ENCODE results near the gene SMAD7.

GRCh38 chr18:48932822-48933510 lies 17.8 kb downstream of the SMAD7 start:
- TF ChIP-seq FOXM1 (IDR thresholded peaks at IDR 0.05; ENCODE audit: borderline replicate concordance) (no peak), SUZ12 (IDR thresholded peaks at IDR 0.05) (no peak), CTBP1 (IDR thresholded peaks at IDR 0.05; ENCODE audit: borderline replicate concordance) (no peak), L3MBTL2 (conservative IDR thresholded peaks at IDR 0.05) (no peak), ARNT (IDR thresholded peaks at IDR 0.05) (no peak), ZNF384 (IDR thresholded peaks at IDR 0.05) (no peak), TARDBP (IDR thresholded peaks at IDR 0.05) (no peak), FOXA1 (IDR thresholded peaks at IDR 0.05) (no peak), SP1 (IDR thresholded peaks at IDR 0.05) (no peak), LEF1 (IDR thresholded peaks at IDR 0.05; ENCODE audit: borderline replicate concordance) (no peak), FOXK2 (IDR thresholded peaks at IDR 0.05) (no peak), HDGF (IDR thresholded peaks at IDR 0.05; ENCODE audit: borderline replicate concordance) (no peak), ELF4 (IDR thresholded peaks at IDR 0.05) (no peak), BHLHE40 (IDR thresholded peaks at IDR 0.05; ENCODE audit: borderline replicate concordance) (no peak)
